ENCODE results near the gene ENOX1.

ENOX1 gene

GRCh38 chr13:43545317-43545874 is 241.4 kb downstream of the ENOX1 start:
- Histone ChIP-seq H3K4me1 (ENCODE audit: insufficient read depth, low read length, severe bottlenecking) (no peaks in the 10 kb centered on the region), H3K27ac (ENCODE audit: low read depth, low read length, poor library complexity, severe bottlenecking) (no peak overlapping the region), H4K20me1 (ENCODE audit: insufficient read depth, low read length) (no peaks in the 10 kb centered on the region), H3K4me3 (ENCODE audit: low read depth, low read length, poor library complexity, severe bottlenecking) (no peak overlapping the region), H3F3A (ENCODE audit: insufficient read depth, low read length) (no peaks in the 10 kb centered on the region), H2AFZ (ENCODE audit: low read length) (no peak overlapping the region), H3K79me2 (ENCODE audit: insufficient read depth, low read length) (no peaks in the 10 kb centered on the region), H3K4me2 (ENCODE audit: low read length) (no peak overlapping the region), H3K27me3 (ENCODE audit: insufficient read depth, low read length) (no peaks in the 10 kb centered on the region), H3K9me2 (ENCODE audit: low read depth, low read length) (no peaks in the 10 kb centered on the region), H3K9me3 (ENCODE audit: low read length) (no peaks in the 10 kb centered on the region), H3K36me3 (ENCODE audit: insufficient read depth, low read length) (no peaks in the 10 kb centered on the region), H3K9ac (ENCODE audit: low read length) (no peak overlapping the region)
- TF ChIP-seq EZH2 (IDR thresholded peaks at IDR 0.05; ENCODE audit: borderline replicate concordance, low read length), result no peak
- no peak for TF ChIP-seq CTCF (IDR thresholded peaks at IDR 0.05; ENCODE audit: low read length)

- Histone ChIP-seq H3K9me3 (ENCODE audit: low read length) (no peaks in the 10 kb centered on the region), H3F3A (ENCODE audit: insufficient read depth, low read length) (no peaks in the 10 kb centered on the region), H3K4me1 (ENCODE audit: insufficient read depth, low read length, severe bottlenecking) (no peaks in the 10 kb centered on the region), H3K79me2 (ENCODE audit: insufficient read depth, low read length) (no peaks in the 10 kb centered on the region), H3K4me3 (ENCODE audit: low read depth, low read length, poor library complexity, severe bottlenecking) (no peak overlapping the region), H3K36me3 (ENCODE audit: insufficient read depth, low read length) (no peaks in the 10 kb centered on the region), H4K20me1 (ENCODE audit: insufficient read depth, low read length) (no peaks in the 10 kb centered on the region), H3K4me2 (ENCODE audit: low read length) (no peak overlapping the region), H3K27ac (ENCODE audit: low read depth, low read length, poor library complexity, severe bottlenecking) (no peak overlapping the region), H2AFZ (ENCODE audit: low read length) (no peak overlapping the region), H3K9ac (ENCODE audit: low read length) (no peak overlapping the region), H3K9me2 (ENCODE audit: low read depth, low read length) (no peaks in the 10 kb centered on the region), H3K27me3 (ENCODE audit: insufficient read depth, low read length) (no peaks in the 10 kb centered on the region)
- TF ChIP-seq EZH2 (IDR thresholded peaks at IDR 0.05; ENCODE audit: borderline replicate concordance, low read length), result no peak
- no peak for TF ChIP-seq CTCF (IDR thresholded peaks at IDR 0.05; ENCODE audit: low read length)
Observed at GRCh38 chr13:43544631-43545030, 242.1 kb downstream of the ENOX1 start.

- no peak overlapping the region for H3K9ac ChIP-seq (ENCODE audit: low read length)
- no peaks in the 10 kb centered on the region for H3F3A ChIP-seq (ENCODE audit: insufficient read depth, low read length)
- no peaks in the 10 kb centered on the region for H3K4me1 ChIP-seq (ENCODE audit: insufficient read depth, low read length, severe bottlenecking)
- H3K36me3 ChIP-seq (ENCODE audit: insufficient read depth, low read length), result no peaks in the 10 kb centered on the region
- no peak overlapping the region for H3K27ac ChIP-seq (ENCODE audit: low read depth, low read length, poor library complexity, severe bottlenecking)
- no peak overlapping the region for H3K4me3 ChIP-seq (ENCODE audit: low read depth, low read length, poor library complexity, severe bottlenecking)
- H3K9me2 ChIP-seq (ENCODE audit: low read depth, low read length), result no peaks in the 10 kb centered on the region
- H2AFZ ChIP-seq (ENCODE audit: low read length), result no peak overlapping the region
- H4K20me1 ChIP-seq (ENCODE audit: insufficient read depth, low read length), result no peaks in the 10 kb centered on the region
- H3K27me3 ChIP-seq (ENCODE audit: insufficient read depth, low read length), result no peaks in the 10 kb centered on the region
- H3K79me2 ChIP-seq (ENCODE audit: insufficient read depth, low read length), result no peaks in the 10 kb centered on the region
- no peaks in the 10 kb centered on the region for H3K9me3 ChIP-seq (ENCODE audit: low read length)
- H3K4me2 ChIP-seq (ENCODE audit: low read length), result no peak overlapping the region
- TF ChIP-seq EZH2 (IDR thresholded peaks at IDR 0.05; ENCODE audit: borderline replicate concordance, low read length) (no peak), CTCF (IDR thresholded peaks at IDR 0.05; ENCODE audit: low read length) (no peak)
Observed at GRCh38 chr13:43544011-43544410, 242.8 kb downstream of the ENOX1 start.

Measured in OCI-LY1 (cell line).